Caco-2 (cell line): Measurements from ENCODE around the gene AGPS. TPM values are rescaled to one million over a fixed set of nuclear protein-coding genes. Genes with fewer than 3 reads are reported as not detected.
A peak's percentile ranks its signal among the peaks of the same experiment; 100 is the strongest.

Experiments
- BruUV-seq: library from RNA; stranded (reverse); fragments of 400-500 nt; replicated peaks from 2 replicates; lab custom pipeline; 2021; lab: Mats Ljungman, UMichigan
- CTCF ChIA-PET: fragments of 300-600 bp; sonication (Branson Sonifier 250); formaldehyde crosslinking; loops from one replicate; lab custom pipeline; 2022; ENCODE audit warnings: antibody characterized with exemption; lab: Charles Lee
- POLR2A ChIA-PET: fragments of 300-600 bp; sonication (Branson Sonifier 250); formaldehyde crosslinking; loops from one replicate; lab custom pipeline; 2022; ENCODE audit warnings: antibody characterized with exemption; lab: Charles Lee
- DNase-seq, 2 experiments: peaks; one replicate each; pipeline versions ENCODE4 v3.0.0 to v3.0.0-alpha.2; 2020 to 2022
- H3K27me3 ChIP-seq: replicated peaks from 2 replicates; pipeline ENCODE4 v1.6.0; 2011; ENCODE audit warnings: low read length; ENCODE audit not compliant: control insufficient read depth, insufficient read depth
- H3K36me3 ChIP-seq: 2 replicates; pipeline ENCODE4 v1.5.1; 2011; ENCODE audit warnings: low read length; ENCODE audit not compliant: control insufficient read depth, insufficient read depth
- H3K4me1 ChIP-seq: fragments of 250-450 bp; sonication (Bioruptor Pico); 2 replicates; pipeline ENCODE4 v1.5.1; 2020; ENCODE audit warnings: mild to moderate bottlenecking
- H3K4me3 ChIP-seq: 2 replicates; pipeline ENCODE4 v1.5.1; 2011; ENCODE audit warnings: low read depth, mild to moderate bottlenecking, control low read depth, low read length
- H3K9me3 ChIP-seq: fragments of 250-450 bp; sonication (Bioruptor Pico); 2 replicates; pipeline ENCODE4 v1.5.1; 2020; ENCODE audit warnings: mild to moderate bottlenecking, moderate library complexity
- H3K27ac Mint-ChIP-seq: one replicate; pipeline ENCODE4 v1.8.0; 2022; ENCODE audit warnings: mixed read lengths; ENCODE audit not compliant: unreplicated experiment
- H3K27me3 Mint-ChIP-seq: one replicate; pipeline ENCODE4 v1.8.0; 2022; ENCODE audit warnings: mixed read lengths; ENCODE audit not compliant: insufficient read depth, unreplicated experiment
- H3K36me3 Mint-ChIP-seq: one replicate; pipeline ENCODE4 v1.8.0; 2022; ENCODE audit warnings: mild to moderate bottlenecking, mixed read lengths; ENCODE audit not compliant: insufficient read depth, unreplicated experiment
- H3K4me1 Mint-ChIP-seq: one replicate; pipeline ENCODE4 v1.8.0; 2022; ENCODE audit warnings: low read depth, mixed read lengths; ENCODE audit not compliant: unreplicated experiment
- H3K4me3 Mint-ChIP-seq: one replicate; pipeline ENCODE4 v1.8.0; 2022; ENCODE audit warnings: mild to moderate bottlenecking, moderate library complexity, mixed read lengths; ENCODE audit not compliant: unreplicated experiment
- H3K9me3 Mint-ChIP-seq: one replicate; pipeline ENCODE4 v1.8.0; 2022; ENCODE audit warnings: mixed read lengths; ENCODE audit not compliant: unreplicated experiment
- intact Hi-C: fragments of 100-400 bp; cut with micrococcal nuclease; formaldehyde crosslinking; loops from one replicate; pipeline ENCODE4 v1.10.0; 2022; ENCODE audit not compliant: unreplicated experiment
- total RNA-seq: library from RNA; stranded (reverse); gene quantifications from 2 replicates; pipeline ENCODE4 v1.2.3, GENCODE V29; 2022
- TF ChIP-seq, protein P1 (sequence below), 2 experiments: fragments of 200-600 bp in 1 of 2; IDR thresholded peaks; 1 replicate in 1 of 2; 2 replicates in 1 of 2; pipeline versions ENCODE4 v1.5.1 to v1.8.0; 2011 to 2022; ENCODE audit warnings: antibody characterized with exemption in 1 of 2, control low read depth in 1 of 2, inconsistent platforms in 1 of 2, low read depth in 1 of 2, low read length in 1 of 2, mild to moderate bottlenecking in 1 of 2, moderate library complexity in 1 of 2; ENCODE audit not compliant: insufficient read depth in 1 of 2, severe bottlenecking in 1 of 2, unreplicated experiment in 1 of 2

The AGPS gene
- total RNA-seq, 1 experiment from 2014 or later, result 105 TPM

DNA sequence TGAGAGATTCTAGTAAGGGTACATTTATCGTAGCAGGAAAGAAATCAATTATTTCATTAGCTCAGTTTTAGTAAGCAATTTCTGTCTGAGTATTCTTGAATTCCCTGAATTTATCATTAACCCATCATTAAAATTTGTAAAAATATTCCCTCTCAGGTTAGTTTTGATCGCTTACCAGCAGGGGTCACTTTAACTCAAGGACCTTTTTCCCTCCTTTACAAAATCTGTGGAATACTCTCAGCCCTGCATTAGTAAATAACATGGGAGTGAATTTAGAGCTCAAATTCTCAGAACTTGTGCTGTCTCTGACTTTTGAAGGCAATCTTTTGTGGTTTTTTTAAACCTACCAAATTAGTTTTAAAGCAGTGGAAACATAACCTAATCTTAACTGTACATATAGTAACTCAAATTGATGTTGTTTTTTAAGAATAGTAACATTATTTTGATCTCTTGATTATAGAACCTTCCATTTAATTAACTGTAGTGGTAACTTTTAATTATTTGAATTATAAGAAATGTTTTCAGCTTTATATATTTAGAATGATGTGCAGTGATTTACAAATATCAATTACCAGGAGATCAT lies 97.2 kb downstream of the AGPS start:
- Mint-ChIP-seq H3K4me1 (no peaks in the 10 kb centered on the region), H3K27me3 (no peaks in the 10 kb centered on the region), H3K9me3 (no peaks in the 10 kb centered on the region), H3K36me3 (peaks cover 19% of the 10 kb centered on the region), H3K27ac (no peak overlapping the region), H3K4me3 (no peak overlapping the region)
- ChIA-PET CTCF (interaction anchor here (0.6 to 1.3 kb wide), 9 partner anchors 9 to 324 kb away, joined by 3 to 12 read pairs (median 4); no protein-coding TSS in a partner anchor), POLR2A (no interaction called here)
- Histone ChIP-seq H3K4me1 (0 out of 2 replicates have a peak, but pooled peaks cover 3% of the 10 kb centered on the region), H3K9me3 (no peaks in the 10 kb centered on the region), H3K27me3 (no peaks in the 10 kb centered on the region), H3K36me3 (no peaks in the 10 kb centered on the region), H3K4me3 (no peak overlapping the region)
- TF ChIP-seq, protein P1, sequence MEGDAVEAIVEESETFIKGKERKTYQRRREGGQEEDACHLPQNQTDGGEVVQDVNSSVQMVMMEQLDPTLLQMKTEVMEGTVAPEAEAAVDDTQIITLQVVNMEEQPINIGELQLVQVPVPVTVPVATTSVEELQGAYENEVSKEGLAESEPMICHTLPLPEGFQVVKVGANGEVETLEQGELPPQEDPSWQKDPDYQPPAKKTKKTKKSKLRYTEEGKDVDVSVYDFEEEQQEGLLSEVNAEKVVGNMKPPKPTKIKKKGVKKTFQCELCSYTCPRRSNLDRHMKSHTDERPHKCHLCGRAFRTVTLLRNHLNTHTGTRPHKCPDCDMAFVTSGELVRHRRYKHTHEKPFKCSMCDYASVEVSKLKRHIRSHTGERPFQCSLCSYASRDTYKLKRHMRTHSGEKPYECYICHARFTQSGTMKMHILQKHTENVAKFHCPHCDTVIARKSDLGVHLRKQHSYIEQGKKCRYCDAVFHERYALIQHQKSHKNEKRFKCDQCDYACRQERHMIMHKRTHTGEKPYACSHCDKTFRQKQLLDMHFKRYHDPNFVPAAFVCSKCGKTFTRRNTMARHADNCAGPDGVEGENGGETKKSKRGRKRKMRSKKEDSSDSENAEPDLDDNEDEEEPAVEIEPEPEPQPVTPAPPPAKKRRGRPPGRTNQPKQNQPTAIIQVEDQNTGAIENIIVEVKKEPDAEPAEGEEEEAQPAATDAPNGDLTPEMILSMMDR (IDR thresholded peaks at IDR 0.05; ENCODE audit: insufficient read depth in 1 of 2, low read depth in 1 of 2, low read length in 1 of 2, severe bottlenecking in 1 of 2, unreplicated experiment in 1 of 2), result peak; percentile 60 to 69
- peak in 1 of 2 experiments; percentile 40 for DNase-seq
- intact Hi-C loops, result loop anchor here (1.0 to 5.0 kb wide), 4 partner anchors 114 to 269 kb away; no protein-coding TSS in a partner anchor
- no TSS peak for BruUV-seq

DNA sequence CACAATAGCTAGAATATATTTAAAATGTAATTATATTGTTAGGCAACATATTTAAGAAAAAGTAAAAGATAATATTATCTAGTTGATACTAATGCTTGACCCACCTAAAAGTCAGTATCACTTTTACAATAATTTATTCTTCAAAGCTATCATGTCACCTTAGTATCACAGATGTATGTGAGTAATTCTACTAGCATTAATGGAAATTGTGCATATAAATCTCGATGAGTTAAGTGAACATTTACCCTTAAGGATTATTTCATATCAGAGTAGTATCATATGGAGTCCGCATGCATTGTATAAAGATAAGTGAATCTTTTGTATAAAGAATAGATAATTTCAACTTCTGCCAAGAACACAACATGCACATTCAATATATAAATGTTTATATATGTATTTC lies 103.4 kb downstream of the AGPS start:
- Mint-ChIP-seq H3K36me3 (peaks cover 9% of the 10 kb centered on the region), H3K27me3 (no peaks in the 10 kb centered on the region), H3K9me3 (no peaks in the 10 kb centered on the region), H3K4me1 (no peaks in the 10 kb centered on the region), H3K4me3 (no peak overlapping the region), H3K27ac (no peak overlapping the region)
- POLR2A ChIA-PET, result no interaction called here
- no TSS peak for BruUV-seq
- H3K4me1 ChIP-seq, result no peaks in the 10 kb centered on the region
- no peaks in the 10 kb centered on the region for H3K9me3 ChIP-seq
- CTCF ChIA-PET, result interaction anchor here (0.7 kb wide), 1 partner anchor 900 kb away, joined by 3 read pairs; no protein-coding TSS in a partner anchor
- TF ChIP-seq, protein P1 (IDR thresholded peaks at IDR 0.05; ENCODE audit: insufficient read depth in 1 of 2, low read depth in 1 of 2, low read length in 1 of 2, severe bottlenecking in 1 of 2, unreplicated experiment in 1 of 2), result no peak
- H3K36me3 ChIP-seq, result no peaks in the 10 kb centered on the region
- H3K4me3 ChIP-seq, result no peak overlapping the region
- intact Hi-C loops, result no loop called here
- DNase-seq, result no peak
- no peaks in the 10 kb centered on the region for H3K27me3 ChIP-seq

DNA sequence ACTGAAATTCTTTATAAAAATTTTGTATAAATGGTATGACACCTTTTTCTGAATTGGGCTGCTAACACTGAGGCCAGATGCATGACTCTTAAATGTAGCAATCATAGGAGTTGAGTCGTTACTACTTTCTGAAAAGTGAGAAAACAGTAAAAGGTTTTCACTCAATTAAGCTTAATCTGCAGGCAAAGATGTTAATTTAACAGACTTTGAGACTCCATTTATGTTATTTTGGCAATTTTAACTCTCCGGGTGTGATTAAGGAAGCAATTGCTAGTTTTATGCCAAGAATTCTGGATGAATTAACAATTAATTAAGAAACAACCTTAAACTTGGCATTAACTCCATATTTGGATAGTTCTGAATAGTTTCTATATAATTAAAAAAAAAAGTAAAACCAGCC lies 104.3 kb downstream of the AGPS start:
- H3K36me3 Mint-ChIP-seq, result peaks cover 5% of the 10 kb centered on the region
- no peaks in the 10 kb centered on the region for H3K4me1 Mint-ChIP-seq
- H3K9me3 Mint-ChIP-seq, result no peaks in the 10 kb centered on the region
- Histone ChIP-seq H3K4me3 (no peak overlapping the region), H3K36me3 (no peaks in the 10 kb centered on the region), H3K4me1 (no peaks in the 10 kb centered on the region), H3K27me3 (no peaks in the 10 kb centered on the region), H3K9me3 (no peaks in the 10 kb centered on the region)
- CTCF ChIA-PET, result no interaction called here
- POLR2A ChIA-PET, result no interaction called here
- TF ChIP-seq, protein P1 (IDR thresholded peaks at IDR 0.05; ENCODE audit: insufficient read depth in 1 of 2, low read depth in 1 of 2, low read length in 1 of 2, severe bottlenecking in 1 of 2, unreplicated experiment in 1 of 2), result no peak
- no TSS peak for BruUV-seq
- H3K4me3 Mint-ChIP-seq, result no peak overlapping the region
- no peak overlapping the region for H3K27ac Mint-ChIP-seq
- no peaks in the 10 kb centered on the region for H3K27me3 Mint-ChIP-seq
- no peak for DNase-seq
- intact Hi-C loops, result no loop called here
